Measurements from ENCODE around the gene MYH4.

- TF ChIP-seq CTCF (IDR thresholded peaks at IDR 0.05) (no peak), ZFX (IDR thresholded peaks at IDR 0.05; ENCODE audit: borderline replicate concordance) (no peak)
These were observed at the start of gene MYH4 for GRCh38 chr17:10469459-10469858.

All from 22Rv1 (cell line).